ENCODE measurements around the gene CD40LG.
A peak's percentile ranks its signal among the peaks of the same experiment; 100 is the strongest.

CD40LG gene

GRCh38 chrX:136697156-136697555 lies 49.2 kb downstream of the CD40LG start:
- peak; percentile 15 for DNase-seq (ENCODE audit: low spot score)

GRCh38 chrX:136708348-136708747 lies 60.4 kb downstream of the CD40LG start:
- peak; percentile 37 for DNase-seq (ENCODE audit: low spot score)
